Mesothelial cell of epicardium (in vitro differentiated cells): Measurements from ENCODE around the gene NUP58. TPM values are rescaled to one million over a fixed set of nuclear protein-coding genes. Genes with fewer than 3 reads are reported as not detected.

ENCODE experiments used
- DNase-seq, 2 experiments: peaks; one replicate each; pipeline ENCODE4 v3.0.0; 2021; ENCODE audit warnings: low spot score in 2 of 2; ENCODE audit not compliant: unreplicated experiment in 2 of 2
- H3K27ac Mint-ChIP-seq: 2 replicates; pipeline ENCODE4 v1.8.0; 2021; ENCODE audit warnings: mixed read lengths
- H3K27me3 Mint-ChIP-seq: 2 replicates; pipeline ENCODE4 v1.8.0; 2021; ENCODE audit warnings: low read depth, mixed read lengths
- H3K36me3 Mint-ChIP-seq: 2 replicates; pipeline ENCODE4 v1.8.0; 2021; ENCODE audit warnings: mixed read lengths
- H3K4me1 Mint-ChIP-seq: 2 replicates; pipeline ENCODE4 v1.8.0; 2021; ENCODE audit warnings: mixed read lengths
- H3K4me3 Mint-ChIP-seq: 2 replicates; pipeline ENCODE4 v1.8.0; 2021; ENCODE audit warnings: mild to moderate bottlenecking, moderate library complexity, mixed read lengths
- H3K9me3 Mint-ChIP-seq: 2 replicates; pipeline ENCODE4 v1.8.0; 2021; ENCODE audit warnings: mixed read lengths
- CTCF ChIP-seq: fragments of 200-600 bp; sonication (generic); IDR thresholded peaks from one replicate; pipeline ENCODE4 v1.5.0; 2021; ENCODE audit warnings: antibody characterized with exemption; ENCODE audit not compliant: unreplicated experiment
- total RNA-seq: library from RNA; stranded (reverse); gene quantifications from 3 replicates; pipeline ENCODE4 v1.2.1, GENCODE V29; 2021

Gene NUP58
- total RNA-seq, 1 donor from 2014 or later = 60.3 TPM

GRCh38 chr13:25330541-25330940 is 29.1 kb downstream of the NUP58 start:
- H3K27ac Mint-ChIP-seq = no peak overlapping the region
- H3K36me3 Mint-ChIP-seq = peaks cover 32% of the 10 kb centered on the region
- TF ChIP-seq CTCF = no peak
- H3K4me1 Mint-ChIP-seq = no peaks in the 10 kb centered on the region
- no peak overlapping the region for H3K4me3 Mint-ChIP-seq
- H3K9me3 Mint-ChIP-seq = no peaks in the 10 kb centered on the region
- no peaks in the 10 kb centered on the region for H3K27me3 Mint-ChIP-seq
- DNase-seq = no peak

GRCh38 chr13:25335856-25336255 is 34.4 kb downstream of the NUP58 start:
- no peaks in the 10 kb centered on the region for H3K9me3 Mint-ChIP-seq
- H3K36me3 Mint-ChIP-seq = peaks cover 17% of the 10 kb centered on the region
- TF ChIP-seq CTCF = no peak
- no peak for DNase-seq
- no peak overlapping the region for H3K27ac Mint-ChIP-seq
- H3K4me1 Mint-ChIP-seq = no peaks in the 10 kb centered on the region
- no peaks in the 10 kb centered on the region for H3K27me3 Mint-ChIP-seq
- H3K4me3 Mint-ChIP-seq = no peak overlapping the region

- no peaks in the 10 kb centered on the region for H3K4me1 Mint-ChIP-seq
- H3K9me3 Mint-ChIP-seq = no peaks in the 10 kb centered on the region
- H3K4me3 Mint-ChIP-seq = no peak overlapping the region
- no peak overlapping the region for H3K27ac Mint-ChIP-seq
- H3K36me3 Mint-ChIP-seq = peaks cover 1% of the 10 kb centered on the region
- H3K27me3 Mint-ChIP-seq = no peaks in the 10 kb centered on the region
- TF ChIP-seq CTCF = no peak
- DNase-seq = no peak
These were observed 44.2 kb downstream of the NUP58 start for GRCh38 chr13:25345576-25345975.

- no peaks in the 10 kb centered on the region for H3K36me3 Mint-ChIP-seq
- H3K27me3 Mint-ChIP-seq = no peaks in the 10 kb centered on the region
- no peak overlapping the region for H3K4me3 Mint-ChIP-seq
- DNase-seq = no peak
- TF ChIP-seq CTCF = no peak
- H3K27ac Mint-ChIP-seq = no peak overlapping the region
- peaks cover 2% of the 10 kb centered on the region for H3K4me1 Mint-ChIP-seq
- H3K9me3 Mint-ChIP-seq = no peaks in the 10 kb centered on the region
These were observed 45.7 kb downstream of the NUP58 start for GRCh38 chr13:25347151-25347550.

- peaks cover 4% of the 10 kb centered on the region for H3K9me3 Mint-ChIP-seq
- no peaks in the 10 kb centered on the region for H3K36me3 Mint-ChIP-seq
- no peak for DNase-seq
- no peak for TF ChIP-seq CTCF
- no peak overlapping the region for H3K4me3 Mint-ChIP-seq
- H3K4me1 Mint-ChIP-seq = peaks cover 16% of the 10 kb centered on the region
- H3K27me3 Mint-ChIP-seq = no peaks in the 10 kb centered on the region
- no peak overlapping the region for H3K27ac Mint-ChIP-seq
These were observed 50.0 kb downstream of the NUP58 start for GRCh38 chr13:25351404-25351803.

- Mint-ChIP-seq H3K27ac (peak overlapping the region; percentile 55), H3K27me3 (no peaks in the 10 kb centered on the region), H3K9me3 (peaks cover 4% of the 10 kb centered on the region), H3K4me1 (peaks cover 16% of the 10 kb centered on the region), H3K36me3 (no peaks in the 10 kb centered on the region), H3K4me3 (no peak overlapping the region)
- DNase-seq = no peak
- no peak for TF ChIP-seq CTCF
These were observed 50.8 kb downstream of the NUP58 start for GRCh38 chr13:25352230-25352629.
